BLaER1 treated with 17β-estradiol and CSF1 and Interleukin-3, amounts not matched to agents 10 nM and 100 nM (cell line): ENCODE measurements around the gene FKTN.
"Not testable (repeated sequence)": the region's sequence is repeated elsewhere in the genome, so short reads cannot be mapped to it uniquely, and the experiment has no call there.

Experiments
- H3K27ac ChIP-seq, 11 experiments: shearing (Covaris generic); formaldehyde crosslinking; 2 replicates each; pipeline ENCODE4 v1.8.1; 2022
- H3K27me3 ChIP-seq, 11 experiments: shearing (Covaris generic); formaldehyde crosslinking; 2 replicates each; pipeline ENCODE4 v1.8.1; 2022
- H3K36me3 ChIP-seq, 11 experiments: shearing (Covaris generic); formaldehyde crosslinking; 2 replicates each; pipeline ENCODE4 v1.8.1; 2022
- H3K4me1 ChIP-seq, 10 experiments: shearing (Covaris generic); formaldehyde crosslinking; 2 replicates each; pipeline ENCODE4 v1.8.1; 2022
- H3K4me2 ChIP-seq, 11 experiments: shearing (Covaris generic); formaldehyde crosslinking; 2 replicates each; pipeline ENCODE4 v1.8.1; 2022
- H3K4me3 ChIP-seq, 10 experiments: shearing (Covaris generic); formaldehyde crosslinking; 2 replicates each; pipeline ENCODE4 v1.8.1; 2022
- H3K9ac ChIP-seq, 11 experiments: shearing (Covaris generic); formaldehyde crosslinking; 2 replicates each; pipeline ENCODE4 v1.8.1; 2022
- H3K9me3 ChIP-seq, 11 experiments: shearing (Covaris generic); formaldehyde crosslinking; replicated peaks in 1 of 11; 2 replicates each; pipeline ENCODE4 v1.8.1; 2022
- H4K20me1 ChIP-seq, 11 experiments: shearing (Covaris generic); formaldehyde crosslinking; 2 replicates each; pipeline ENCODE4 v1.8.1; 2022
- Cebpa-rat ChIP-seq, 11 experiments: shearing (Covaris generic); IDR thresholded peaks; 2 replicates each; pipeline ENCODE4 v1.8.1; 2022

Gene FKTN

GRCh38 chr9:105531530-105531929 lies 26.4 kb upstream of the FKTN start:
- no peak overlapping the region for H3K9ac ChIP-seq

DNA sequence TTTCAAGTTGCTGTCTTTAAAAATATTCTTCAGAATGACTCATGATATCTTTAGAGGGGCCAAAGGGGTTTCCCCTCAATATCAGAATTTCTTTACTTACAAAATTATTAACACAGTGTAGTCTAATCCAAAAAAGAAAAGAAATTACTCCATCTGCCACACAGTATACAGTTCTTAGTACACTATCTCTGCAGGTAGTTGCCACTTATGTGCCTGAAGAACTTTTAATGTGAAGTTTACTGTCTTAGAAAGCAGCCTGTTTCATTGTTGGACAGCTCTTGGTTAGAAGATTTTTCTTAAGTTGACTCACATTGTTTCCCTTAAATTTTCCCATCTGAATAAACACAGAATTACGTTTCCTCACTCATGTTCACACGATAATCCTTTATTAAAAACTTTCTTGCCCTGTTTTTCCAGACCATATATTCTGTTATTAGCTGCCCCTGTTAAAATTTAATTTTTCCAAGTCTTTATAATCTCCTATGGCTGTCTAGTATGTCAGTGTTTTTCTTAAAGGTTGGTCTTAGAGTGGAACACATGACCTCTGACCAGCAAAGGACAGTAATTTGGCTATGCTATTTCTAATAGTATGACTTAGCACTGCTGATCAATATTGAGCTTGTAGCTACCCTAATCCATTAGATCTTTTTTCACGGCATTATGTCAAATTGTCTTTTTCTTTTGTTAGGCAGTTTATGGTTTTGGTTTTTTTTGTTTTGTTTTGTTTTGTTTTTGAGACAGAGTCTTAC lies 21.8 kb upstream of the FKTN start:
- no peak for TF ChIP-seq Cebpa-rat (IDR thresholded peaks at IDR 0.05)
- Histone ChIP-seq H4K20me1 (no peaks in the 10 kb centered on the region), H3K9ac (no peak overlapping the region), H3K27me3 (no peaks in the 10 kb centered on the region), H3K9me3 (no peaks in the 10 kb centered on the region), H3K4me2 (no peak overlapping the region), H3K4me1 (peaks cover 0 to 4% (median 0%) of the 10 kb centered on the region in 10 experiments; a peak in 1 of 20 replicates), H3K27ac (no peak overlapping the region), H3K4me3 (no peak overlapping the region), H3K36me3 (peaks cover 0 to 50% (median 9%) of the 10 kb centered on the region in 11 experiments; a peak in 10 of 22 replicates)

More at GRCh38 chr9:105531530-105531929, 26.4 kb upstream of the FKTN start:
- Histone ChIP-seq H3K4me2 (no peak overlapping the region), H3K4me3 (no peak overlapping the region), H3K4me1 (peaks cover 0 to 4% (median 0%) of the 10 kb centered on the region in 10 experiments; a peak in 1 of 20 replicates), H3K27ac (no peak overlapping the region), H4K20me1 (no peaks in the 10 kb centered on the region), H3K9me3 (peaks cover 7 to 19% (median 10%) of the 10 kb centered on the region in 11 experiments; a peak in 21 of 22 replicates), H3K27me3 (no peaks in the 10 kb centered on the region), H3K36me3 (peaks cover 0 to 48% (median 17%) of the 10 kb centered on the region in 11 experiments; a peak in 13 of 22 replicates)
- TF ChIP-seq Cebpa-rat (IDR thresholded peaks at IDR 0.05): no peak

GRCh38 chr9:105539452-105539851 lies 18.5 kb upstream of the FKTN start:
- H3K27ac ChIP-seq: no peak overlapping the region
- no peaks in the 10 kb centered on the region for H3K9me3 ChIP-seq
- no peak for TF ChIP-seq Cebpa-rat (IDR thresholded peaks at IDR 0.05)
- no peak overlapping the region for H3K4me2 ChIP-seq
- H3K36me3 ChIP-seq: peaks cover 0 to 43% (median 9%) of the 10 kb centered on the region in 11 experiments; a peak in 10 of 22 replicates
- no peak overlapping the region for H3K9ac ChIP-seq
- no peak overlapping the region for H3K4me3 ChIP-seq
- no peaks in the 10 kb centered on the region for H3K27me3 ChIP-seq
- no peaks in the 10 kb centered on the region for H4K20me1 ChIP-seq
- H3K4me1 ChIP-seq: 0 out of 20 replicates have a peak, but pooled peaks cover 0 to 3% (median 0%) of the 10 kb centered on the region in 10 experiments

DNA sequence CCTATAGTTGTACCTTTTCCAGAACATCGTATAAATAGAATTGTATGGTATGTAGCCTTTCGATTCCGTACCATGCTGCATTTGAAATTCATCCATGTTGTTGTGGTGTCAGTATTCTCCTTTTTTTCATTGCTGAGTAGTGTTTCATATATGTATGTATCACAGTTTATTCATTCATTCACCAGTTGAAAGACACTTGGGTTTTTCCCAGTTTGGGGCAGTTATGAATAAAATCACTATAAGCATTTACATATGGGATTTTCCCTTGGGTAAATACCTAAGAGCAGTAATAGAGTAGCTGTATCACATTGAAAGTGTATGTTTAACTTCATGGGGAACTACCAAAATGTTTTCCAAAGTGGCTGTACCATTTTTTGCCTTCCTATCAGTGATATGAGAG lies 16.1 kb upstream of the FKTN start:
- TF ChIP-seq Cebpa-rat (IDR thresholded peaks at IDR 0.05): no peak
- no peak overlapping the region for H3K9ac ChIP-seq
- no peak overlapping the region for H3K4me2 ChIP-seq
- H3K4me1 ChIP-seq: 0 out of 20 replicates have a peak, but pooled peaks cover 0 to 3% (median 0%) of the 10 kb centered on the region in 10 experiments
- H3K36me3 ChIP-seq: peaks cover 0 to 32% (median 0%) of the 10 kb centered on the region in 11 experiments; a peak in 5 of 22 replicates
- H3K27me3 ChIP-seq: no peaks in the 10 kb centered on the region
- no peak overlapping the region for H3K27ac ChIP-seq
- no peaks in the 10 kb centered on the region for H4K20me1 ChIP-seq
- H3K9me3 ChIP-seq: no peaks in the 10 kb centered on the region
- H3K4me3 ChIP-seq: no peak overlapping the region

DNA sequence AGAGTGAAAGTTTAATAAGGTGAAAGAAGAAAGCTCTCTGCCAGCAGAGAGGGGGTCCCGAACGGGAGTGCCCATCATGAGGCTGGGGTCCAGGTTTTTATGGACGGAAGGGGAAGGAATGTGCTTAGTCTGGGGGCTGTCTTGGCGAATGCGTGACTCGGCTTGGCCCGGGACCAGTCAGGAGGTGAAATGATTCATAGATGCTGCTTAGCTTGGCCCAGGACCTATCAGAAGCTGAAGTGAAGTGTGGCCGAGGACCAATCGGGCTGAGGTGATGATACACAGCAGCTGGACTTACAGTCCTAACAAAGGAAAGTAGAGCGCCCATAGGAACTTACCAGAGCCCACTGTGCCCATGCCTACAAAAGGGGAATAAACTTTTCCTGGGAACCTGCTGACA lies 3.9 kb upstream of the FKTN start:
- no peaks in the 10 kb centered on the region for H4K20me1 ChIP-seq
- peaks cover 5 to 8% (median 7%) of the 10 kb centered on the region in 10 experiments for H3K4me1 ChIP-seq
- no peak for TF ChIP-seq Cebpa-rat (IDR thresholded peaks at IDR 0.05)
- no peaks in the 10 kb centered on the region for H3K9me3 ChIP-seq
- no peak overlapping the region for H3K4me2 ChIP-seq
- H3K27me3 ChIP-seq: no peaks in the 10 kb centered on the region
- no peak overlapping the region for H3K4me3 ChIP-seq
- H3K9ac ChIP-seq: no peak overlapping the region
- no peak overlapping the region for H3K27ac ChIP-seq
- H3K36me3 ChIP-seq: peaks cover 0 to 5% (median 0%) of the 10 kb centered on the region in 11 experiments; a peak in 1 of 22 replicates

GRCh38 chr9:105572455-105572854 lies 14.5 kb downstream of the FKTN start:
- Histone ChIP-seq H3K9me3 (peaks cover 16 to 28% (median 21%) of the 10 kb centered on the region in 11 experiments), H3K4me3 (no peak overlapping the region), H3K27ac (no peak overlapping the region), H3K27me3 (no peaks in the 10 kb centered on the region), H4K20me1 (no peaks in the 10 kb centered on the region), H3K9ac (no peak overlapping the region), H3K4me2 (no peak overlapping the region), H3K36me3 (peaks cover 8 to 44% (median 31%) of the 10 kb centered on the region in 11 experiments), H3K4me1 (no peaks in the 10 kb centered on the region)
- no peak for TF ChIP-seq Cebpa-rat (IDR thresholded peaks at IDR 0.05)

DNA sequence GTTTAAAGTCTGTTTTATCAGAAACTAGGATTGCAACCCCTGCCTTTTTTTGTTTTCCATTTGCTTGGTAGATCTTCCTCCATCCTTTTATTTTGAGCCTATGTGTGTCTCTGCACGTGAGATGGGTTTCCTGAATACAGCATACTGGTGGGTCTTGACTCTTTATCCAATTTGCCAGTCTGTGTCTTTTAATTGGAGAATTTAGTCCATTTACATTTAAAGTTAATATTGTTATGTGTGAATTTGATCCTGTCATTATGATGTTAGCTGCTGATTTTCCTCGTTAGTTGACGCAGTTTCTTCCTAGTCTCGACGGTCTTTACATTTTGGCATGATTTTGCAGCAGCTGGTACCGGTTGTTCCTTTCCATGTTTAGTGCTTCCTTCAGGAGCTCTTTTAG lies 22.0 kb downstream of the FKTN start:
- H3K4me2 ChIP-seq, H4K20me1 ChIP-seq, H3K4me3 ChIP-seq, H3K27me3 ChIP-seq, H3K9me3 ChIP-seq, H3K27ac ChIP-seq, H3K4me1 ChIP-seq, H3K9ac ChIP-seq: not testable (repeated sequence)
- peaks cover 11 to 26% (median 17%) of the 10 kb centered on the region in 11 experiments for H3K36me3 ChIP-seq

- peaks cover 0 to 29% (median 14%) of the 10 kb centered on the region in 11 experiments; a peak in 15 of 22 replicates for H3K36me3 ChIP-seq
- H3K27ac ChIP-seq, H3K27me3 ChIP-seq, H3K9ac ChIP-seq, H3K4me3 ChIP-seq, H3K4me2 ChIP-seq, H4K20me1 ChIP-seq, H3K9me3 ChIP-seq, H3K4me1 ChIP-seq: not testable (repeated sequence)
Measured at GRCh38 chr9:105581550-105581949, 23.6 kb downstream of the FKTN start.

DNA sequence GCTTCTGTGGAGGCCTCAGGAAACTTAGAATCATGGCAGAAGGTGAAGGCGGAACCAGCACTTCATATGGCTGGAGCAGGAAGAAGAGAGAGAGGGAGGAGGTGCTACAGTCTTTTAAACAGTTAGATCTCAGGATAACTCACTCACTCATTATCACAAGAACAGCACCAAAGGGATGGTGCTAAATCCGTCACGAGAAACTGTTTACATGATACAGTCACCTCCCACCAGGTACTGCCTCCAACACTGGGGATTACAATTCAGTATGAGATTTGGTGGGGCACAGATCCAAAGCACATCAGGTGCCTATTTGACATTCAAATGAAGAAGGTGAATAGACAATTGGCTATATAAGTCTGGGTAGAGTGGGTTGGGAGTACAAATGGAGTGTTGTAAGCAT lies 35.2 kb downstream of the FKTN start:
- Histone ChIP-seq H3K27me3 (no peaks in the 10 kb centered on the region), H4K20me1 (no peaks in the 10 kb centered on the region), H3K4me2 (no peak overlapping the region), H3K4me1 (no peaks in the 10 kb centered on the region), H3K27ac (no peak overlapping the region), H3K4me3 (no peak overlapping the region), H3K36me3 (peaks cover 51 to 97% (median 80%) of the 10 kb centered on the region in 11 experiments), H3K9me3 (peaks cover 30 to 43% (median 40%) of the 10 kb centered on the region in 11 experiments), H3K9ac (no peak overlapping the region)
- no peak for TF ChIP-seq Cebpa-rat (IDR thresholded peaks at IDR 0.05)
